GM12891 (cell line): ENCODE measurements around the gene SRP14.

Experiments used
- POLR2A ChIP-seq: IDR thresholded peaks from 2 replicates; pipeline ENCODE4 v1.6.1; 2011; ENCODE audit warnings: low read depth, low read length, control low read depth
- POLR2AphosphoS5 ChIP-seq: IDR thresholded peaks from 2 replicates; pipeline ENCODE4 v1.6.1; 2011; ENCODE audit warnings: low read depth, low read length, control low read depth

GRCh38 chr15:39997639-39998038 is 41.3 kb downstream of the SRP14 start:
- TF ChIP-seq POLR2AphosphoS5, result no peak
- no peak for TF ChIP-seq POLR2A
